CD4-positive, alpha-beta T cell treated with Interleukin-15 for 4 hours (primary cell): ENCODE data around the gene PTBP2.

Experiments used
- DNase-seq: peaks from one replicate; pipeline ENCODE4 v3.0.0-alpha.2; 2020; ENCODE audit warnings: low spot score

PTBP2 gene

GRCh38 chr1:96825231-96825630 is 103.6 kb downstream of the PTBP2 start:
- DNase-seq, result no peak

GRCh38 chr1:96825950-96826576 is 104.5 kb downstream of the PTBP2 start:
- no peak for DNase-seq

DNA sequence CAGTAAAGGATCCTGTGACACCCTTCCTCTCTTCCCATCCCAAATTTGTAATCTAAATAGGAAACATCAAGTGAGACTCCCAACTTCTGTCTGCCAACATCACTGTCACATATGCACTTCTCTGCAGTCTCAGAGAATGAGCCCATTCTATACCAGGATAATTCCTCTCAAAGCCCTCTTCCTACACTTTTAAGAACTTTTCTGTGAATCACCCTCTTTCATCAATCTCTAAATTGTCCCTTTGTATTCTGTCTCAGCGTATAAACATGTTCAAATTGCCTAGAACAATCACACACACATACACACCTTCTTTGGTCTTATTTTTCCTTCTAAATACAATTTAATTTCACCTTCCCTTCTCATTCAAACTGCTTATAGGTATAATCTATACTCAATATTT is 111.8 kb downstream of the PTBP2 start:
- DNase-seq, result no peak

GRCh38 chr1:96834986-96835385 is 113.4 kb downstream of the PTBP2 start:
- no peak for DNase-seq

- DNase-seq, result no peak
Measured at GRCh38 chr1:96837057-96837780, 115.6 kb downstream of the PTBP2 start.

- DNase-seq, result no peak
Measured at GRCh38 chr1:96837781-96838216, 116.2 kb downstream of the PTBP2 start.

DNA sequence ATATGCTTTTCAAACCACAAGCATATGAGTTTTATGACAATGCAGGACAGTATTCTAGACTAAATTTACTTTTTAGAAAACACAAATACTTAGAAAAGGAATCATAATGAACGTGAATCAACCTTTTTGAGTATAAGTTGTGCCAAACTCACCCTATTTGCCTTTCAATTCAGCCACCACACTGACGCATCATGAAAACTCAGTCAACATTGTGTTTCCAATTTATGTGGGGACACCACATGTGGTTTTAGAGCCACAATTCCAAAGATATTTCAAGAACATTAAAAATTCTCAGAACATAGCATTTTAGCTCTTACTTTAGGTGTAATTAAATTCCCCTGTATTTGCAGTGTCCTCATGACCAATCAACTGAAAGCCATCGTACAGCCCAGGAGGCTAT is 118.8 kb downstream of the PTBP2 start:
- no peak for DNase-seq

GRCh38 chr1:96842215-96842614 is 120.6 kb downstream of the PTBP2 start:
- DNase-seq, result no peak

DNA sequence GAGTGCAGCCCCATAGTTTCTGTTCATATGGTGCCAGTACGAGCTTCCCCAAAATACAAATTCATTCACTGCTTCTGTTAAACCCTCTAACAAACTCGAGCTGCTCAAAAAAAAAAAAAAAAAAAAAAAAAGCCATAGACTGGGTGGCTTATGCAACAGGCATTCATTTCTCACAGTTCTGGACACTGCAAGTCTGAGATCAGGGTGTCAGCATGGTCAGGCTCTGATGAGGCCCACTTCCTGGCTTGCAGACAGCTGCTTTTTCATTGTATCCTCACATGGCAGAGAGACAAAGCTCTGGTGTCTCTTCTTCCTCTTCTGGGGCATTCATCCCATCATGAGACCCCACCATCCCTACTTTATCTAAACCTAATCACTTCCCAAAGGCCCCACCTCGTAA is 121.6 kb downstream of the PTBP2 start:
- no peak for DNase-seq

- no peak for DNase-seq
Measured at GRCh38 chr1:96843601-96844000, 122.0 kb downstream of the PTBP2 start.

- DNase-seq, result peak; percentile 15
Measured at GRCh38 chr1:96845464-96845863, 123.9 kb downstream of the PTBP2 start.

DNA sequence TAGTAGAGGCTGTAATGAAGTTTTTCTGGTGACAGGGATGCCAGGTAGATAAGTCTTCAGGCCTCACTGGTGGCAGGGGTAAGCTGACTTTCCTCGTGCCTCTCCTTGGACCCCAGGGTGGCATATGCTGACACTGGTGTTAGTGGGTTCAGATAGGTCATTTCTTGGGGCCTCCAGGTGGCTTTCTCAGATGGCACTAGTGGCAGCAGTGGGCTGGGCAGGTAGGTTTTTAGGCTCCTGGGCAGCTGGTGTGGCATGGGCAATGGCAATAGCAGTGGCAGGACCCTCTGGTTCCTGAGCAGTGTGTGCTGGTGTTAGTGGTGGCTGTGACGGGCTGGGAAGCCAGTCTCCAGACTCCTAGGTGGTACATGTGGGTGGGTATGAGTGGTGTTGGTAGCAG is 140.3 kb downstream of the PTBP2 start:
- no peak for DNase-seq

DNA sequence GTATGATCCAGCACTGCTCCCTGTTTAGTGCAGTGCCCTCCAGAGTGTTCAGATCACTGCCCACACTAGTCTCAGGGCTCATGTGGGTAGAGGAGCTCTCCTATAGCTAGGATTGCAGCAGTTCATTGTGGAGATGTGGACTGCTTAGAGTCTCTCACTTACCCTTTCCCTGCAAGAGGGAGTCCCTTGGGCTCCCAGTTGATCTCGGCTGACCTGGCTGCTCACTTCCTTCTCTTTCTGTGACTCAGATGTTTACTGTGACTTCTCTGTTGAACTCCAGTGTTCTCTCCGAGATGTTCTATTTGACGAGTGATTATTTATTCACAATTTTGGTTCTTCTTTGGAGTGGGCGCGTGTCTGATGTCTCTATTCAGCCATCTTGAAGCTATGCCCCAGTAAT is 141.9 kb downstream of the PTBP2 start:
- no peak for DNase-seq
